Measurements from ENCODE around the gene KLC4. TPM values are rescaled to one million over a fixed set of nuclear protein-coding genes. Genes with fewer than 3 reads are reported as not detected.

The KLC4 gene
- total and polyA plus RNA-seq, 9 of the 15 experiments (the other 6 are each of a cell fraction or from before 2014, with no cell fraction given), result 1.7 to 16.2 (median 7.7) TPM

DNA sequence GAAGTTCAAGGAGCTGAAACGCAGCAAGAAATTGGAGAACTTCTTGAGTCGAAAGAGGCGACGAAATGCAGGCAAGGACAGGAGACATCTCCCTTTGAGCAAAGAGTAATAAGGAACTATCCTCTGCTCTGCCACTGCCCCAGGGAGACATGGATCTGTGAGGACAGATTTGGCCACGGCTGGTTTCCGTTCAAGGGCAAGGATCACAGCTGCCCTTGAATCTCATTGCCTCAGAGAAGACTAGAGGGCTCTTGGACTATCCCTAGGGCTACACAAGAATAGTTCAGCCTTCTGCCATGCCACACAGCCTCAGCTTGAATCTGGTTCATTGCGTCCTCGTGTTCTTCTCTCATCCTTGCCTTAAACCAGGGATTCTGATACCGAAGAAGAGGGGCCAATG lies 30.3 kb upstream of the KLC4 start:
- TF ChIP-seq NR2C2 (CRISPR knock-in tag; IDR thresholded peaks at IDR 0.05) (no peak), NR2C2 (tag; IDR thresholded peaks at IDR 0.05) (no peak)
- TF ChIP-seq, protein P1, sequence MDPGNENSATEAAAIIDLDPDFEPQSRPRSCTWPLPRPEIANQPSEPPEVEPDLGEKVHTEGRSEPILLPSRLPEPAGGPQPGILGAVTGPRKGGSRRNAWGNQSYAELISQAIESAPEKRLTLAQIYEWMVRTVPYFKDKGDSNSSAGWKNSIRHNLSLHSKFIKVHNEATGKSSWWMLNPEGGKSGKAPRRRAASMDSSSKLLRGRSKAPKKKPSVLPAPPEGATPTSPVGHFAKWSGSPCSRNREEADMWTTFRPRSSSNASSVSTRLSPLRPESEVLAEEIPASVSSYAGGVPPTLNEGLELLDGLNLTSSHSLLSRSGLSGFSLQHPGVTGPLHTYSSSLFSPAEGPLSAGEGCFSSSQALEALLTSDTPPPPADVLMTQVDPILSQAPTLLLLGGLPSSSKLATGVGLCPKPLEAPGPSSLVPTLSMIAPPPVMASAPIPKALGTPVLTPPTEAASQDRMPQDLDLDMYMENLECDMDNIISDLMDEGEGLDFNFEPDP (CRISPR knock-in tag; IDR thresholded peaks at IDR 0.05), result no peak
- TSS peak; percentile 30 for BruUV-seq (replicated peaks)

DNA sequence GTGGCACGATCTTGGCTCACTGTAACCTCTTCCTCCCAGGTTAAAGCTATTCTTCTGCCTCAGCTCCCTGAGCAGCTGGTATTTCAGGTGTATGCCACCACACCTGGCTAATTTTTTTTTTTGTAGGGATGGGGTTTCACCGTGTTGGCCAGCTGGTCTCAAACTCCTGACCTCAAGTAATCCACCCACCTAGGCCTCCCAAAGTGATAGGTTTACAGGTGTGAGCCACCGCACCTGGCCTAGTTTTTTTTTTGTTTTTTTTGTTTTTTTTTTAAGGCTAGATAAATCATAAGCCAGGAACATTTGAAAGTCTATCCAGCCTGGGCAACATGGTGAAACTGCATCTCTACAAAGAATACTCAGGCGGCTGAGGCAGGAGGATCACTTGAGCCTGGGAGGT lies 27.1 kb upstream of the KLC4 start:
- Histone ChIP-seq H3K9ac (ENCODE audit: insufficient read depth in 1 of 2, low read depth in 2 of 2, low read length in 2 of 2) (no peak overlapping the region), H3K4me2 (ENCODE audit: insufficient read depth, low read length) (no peak overlapping the region), H3K4me3 (no peak overlapping the region), H3K9me3 (replicated peaks; ENCODE audit: control insufficient read depth, insufficient read depth, low read depth, low read length) (no peaks in the 10 kb centered on the region), H2AFZ (ENCODE audit: low read depth, low read length) (no peak overlapping the region), H3K27ac (ENCODE audit: extremely low read depth, low read depth, low read length) (no peak overlapping the region), H4K20me1 (replicated peaks; ENCODE audit: control insufficient read depth, insufficient read depth, low read length) (no peaks in the 10 kb centered on the region; the same call in 1 of the 2 replicates), H3K36me3 (ENCODE audit: control insufficient read depth, insufficient read depth, low read length) (peaks cover 71% of the 10 kb centered on the region), H3K4me1 (replicated peaks in 1 of 2; ENCODE audit: control insufficient read depth in 2 of 2, insufficient read depth in 2 of 2, low read length in 2 of 2) (no peaks in the 10 kb centered on the region), H3K79me2 (ENCODE audit: control insufficient read depth, insufficient read depth, low read length) (no peaks in the 10 kb centered on the region), H3K27me3 (ENCODE audit: control insufficient read depth in 2 of 2, insufficient read depth in 2 of 2, low read length in 2 of 2) (no peaks in the 10 kb centered on the region), H3K9me1 (ENCODE audit: control insufficient read depth, insufficient read depth, low read length) (no peaks in the 10 kb centered on the region)
- CTCF ChIA-PET (ENCODE audit: low intra/inter-chr PET ratio), result no interaction called here
- no peak for ATAC-seq
- FAIRE-seq, result no peak
- DNase-seq (ENCODE audit: extremely low read depth in 1 of 4, low spot score in 3 of 4), result no peak
- intact Hi-C loops (cut with micrococcal nuclease) (no loop called here), in situ Hi-C loops (cut with MboI) (no loop called here)
- 82% methylated on average over 4 of the region's 4 CpGs for WGBS (ENCODE audit: insufficient coverage, low coverage, missing lambda C conversion rate)
- POLR2A ChIA-PET, result interaction anchor here (0.6 to 5.7 kb wide), 7 partner anchors 8 to 109 kb away, joined by 3 to 22 read pairs (median 4); partner anchors contain the start of genes CUL7 and RRP36
- BruUV-seq (replicated peaks), result no TSS peak
- TF ChIP-seq LARP7 (IDR thresholded peaks at IDR 0.05), result no peak
- TF ChIP-seq ZBED1 (IDR thresholded peaks at IDR 0.05), result no peak
- no peak for TF ChIP-seq BRCA1 (IDR thresholded peaks at IDR 0.05)
- TF ChIP-seq BRCA1 (CRISPR knock-in tag; IDR thresholded peaks at IDR 0.05), result no peak
- no peak for TF ChIP-seq FOXJ3 (CRISPR knock-in tag; IDR thresholded peaks at IDR 0.05)

More for the DNA sequence above, 30.3 kb upstream of the KLC4 start:
- Histone ChIP-seq H2AFZ (ENCODE audit: low read depth, low read length) (no peak overlapping the region), H3K27me3 (ENCODE audit: control insufficient read depth in 2 of 2, insufficient read depth in 2 of 2, low read length in 2 of 2) (no peaks in the 10 kb centered on the region), H3K79me2 (ENCODE audit: control insufficient read depth, insufficient read depth, low read length) (peaks cover 9% of the 10 kb centered on the region), H3K9ac (ENCODE audit: insufficient read depth in 1 of 2, low read depth in 2 of 2, low read length in 2 of 2) (no peak overlapping the region), H3K9me1 (ENCODE audit: control insufficient read depth, insufficient read depth, low read length) (no peaks in the 10 kb centered on the region), H3K9me3 (replicated peaks; ENCODE audit: control insufficient read depth, insufficient read depth, low read depth, low read length) (no peaks in the 10 kb centered on the region), H3K27ac (ENCODE audit: extremely low read depth, low read depth, low read length) (no peak overlapping the region), H3K4me2 (ENCODE audit: insufficient read depth, low read length) (no peak overlapping the region), H3K4me3 (no peak overlapping the region), H3K4me1 (replicated peaks in 1 of 2; ENCODE audit: control insufficient read depth in 2 of 2, insufficient read depth in 2 of 2, low read length in 2 of 2) (no peaks in the 10 kb centered on the region), H3K36me3 (ENCODE audit: control insufficient read depth, insufficient read depth, low read length) (peaks cover 77% of the 10 kb centered on the region), H4K20me1 (replicated peaks; ENCODE audit: control insufficient read depth, insufficient read depth, low read length) (no peaks in the 10 kb centered on the region)
- ATAC-seq (no peak), FAIRE-seq (no peak), DNase-seq (ENCODE audit: extremely low read depth in 1 of 4, low spot score in 3 of 4) (no peak)
- 94% methylated on average over 9 of the region's 9 CpGs for WGBS (ENCODE audit: insufficient coverage, low coverage, missing lambda C conversion rate)
- intact Hi-C loops (cut with micrococcal nuclease), result no loop called here
- ChIA-PET POLR2A (interaction anchor here (0.6 to 1.9 kb wide), 9 partner anchors 8 to 115 kb away, joined by 3 to 7 read pairs (median 4); partner anchors contain the start of gene RRP36), CTCF (ENCODE audit: low intra/inter-chr PET ratio) (no interaction called here)
- in situ Hi-C loops (cut with MboI), result no loop called here
